Retinal pigment epithelial cell (primary cell): ENCODE data around the gene HPSE.

Experiments
- DNase-seq: peaks from one replicate; pipeline ENCODE4 v3.0.0-alpha.2; 2010; ENCODE audit warnings: low read depth
- H3K4me3 ChIP-seq: 2 replicates; pipeline ENCODE4 v1.5.1; 2011; ENCODE audit warnings: mild to moderate bottlenecking, low read length, control low read depth, moderate library complexity
- CTCF ChIP-seq: conservative IDR thresholded peaks from 2 replicates; pipeline ENCODE4 v1.5.1; 2011; ENCODE audit warnings: low read depth, low read length, control low read depth, inconsistent platforms

The HPSE gene

GRCh38 chr4:83318666-83319065, 16.0 kb downstream of the HPSE start:
- no peak for TF ChIP-seq CTCF
- H3K4me3 ChIP-seq, result no peak overlapping the region
- DNase-seq, result no peak

GRCh38 chr4:83317671-83318070, 17.0 kb downstream of the HPSE start:
- H3K4me3 ChIP-seq, result no peak overlapping the region
- TF ChIP-seq CTCF, result no peak
- no peak for DNase-seq

GRCh38 chr4:83316459-83317165, 18.0 kb downstream of the HPSE start:
- no peak for DNase-seq
- no peak for TF ChIP-seq CTCF

GRCh38 chr4:83315341-83315870, 19.2 kb downstream of the HPSE start:
- no peak for TF ChIP-seq CTCF
- DNase-seq, result no peak

More at GRCh38 chr4:83316459-83317165, 18.0 kb downstream of the HPSE start:
- no peak overlapping the region for H3K4me3 ChIP-seq

GRCh38 chr4:83308672-83309071, 26.0 kb downstream of the HPSE start:
- DNase-seq, result no peak
- H3K4me3 ChIP-seq, result no peak overlapping the region
- no peak for TF ChIP-seq CTCF

More at GRCh38 chr4:83315341-83315870, 19.2 kb downstream of the HPSE start:
- H3K4me3 ChIP-seq, result no peak overlapping the region

GRCh38 chr4:83307920-83308319, 26.7 kb downstream of the HPSE start:
- no peak overlapping the region for H3K4me3 ChIP-seq
- TF ChIP-seq CTCF, result no peak
- no peak for DNase-seq

- no peak for TF ChIP-seq CTCF
- H3K4me3 ChIP-seq, result no peak overlapping the region
- no peak for DNase-seq
Observed at GRCh38 chr4:83305187-83305586, 29.5 kb downstream of the HPSE start.
